Astrocyte (in vitro differentiated cells and primary cell): Measurements from ENCODE around the gene YWHAE. TPM values are rescaled to one million over a fixed set of nuclear protein-coding genes. Genes with fewer than 3 reads are reported as not detected.

ENCODE experiments used
- DNase-seq: peaks from one replicate; pipeline ENCODE4 v3.0.0-alpha.2; 2010; ENCODE audit warnings: low read depth
- FAIRE-seq: peaks from 2 replicates; lab custom pipeline; 2011; peaks lifted over from hg19 to GRCh38; lab: Jason Lieb, UNC
- H2AFZ ChIP-seq: 2 replicates; pipeline ENCODE4 v1.6.0; 2012; ENCODE audit warnings: low read depth, low read length, inconsistent platforms
- H3K27ac ChIP-seq: 2 replicates; pipeline ENCODE4 v1.5.1; 2011; ENCODE audit warnings: low read depth, low read length, inconsistent platforms
- H3K27me3 ChIP-seq: 2 replicates; pipeline ENCODE4 v1.6.0; 2011; ENCODE audit warnings: low read length, inconsistent platforms; ENCODE audit not compliant: insufficient read depth
- H3K36me3 ChIP-seq: 2 replicates; pipeline ENCODE4 v1.5.1; 2011; ENCODE audit warnings: low read length, inconsistent platforms; ENCODE audit not compliant: insufficient read depth
- H3K4me1 ChIP-seq: 2 replicates; pipeline ENCODE4 v1.5.1; 2011; ENCODE audit warnings: low read length, inconsistent platforms; ENCODE audit not compliant: insufficient read depth
- H3K4me2 ChIP-seq: 2 replicates; pipeline ENCODE4 v1.6.0; 2012; ENCODE audit warnings: low read length, inconsistent platforms
- H3K4me3 ChIP-seq: 2 replicates; pipeline ENCODE4 v1.5.1; 2011; ENCODE audit warnings: low read depth, mild to moderate bottlenecking, low read length, inconsistent platforms; ENCODE audit not compliant: insufficient read depth
- H3K79me2 ChIP-seq: 2 replicates; pipeline ENCODE4 v1.6.0; 2012; ENCODE audit warnings: mild to moderate bottlenecking, low read length, inconsistent platforms; ENCODE audit not compliant: insufficient read depth
- H3K9ac ChIP-seq: 2 replicates; pipeline ENCODE4 v1.6.0; 2012; ENCODE audit warnings: mild to moderate bottlenecking, low read length, inconsistent platforms
- H3K9me3 ChIP-seq: 2 replicates; pipeline ENCODE4 v1.5.1; 2012; ENCODE audit warnings: low read depth, mild to moderate bottlenecking, low read length, inconsistent platforms; ENCODE audit not compliant: insufficient read depth
- H4K20me1 ChIP-seq: 2 replicates; pipeline ENCODE4 v1.6.0; 2012; ENCODE audit warnings: low read length, inconsistent platforms; ENCODE audit not compliant: insufficient read depth
- H3K27ac Mint-ChIP-seq: one replicate; pipeline ENCODE4 v1.8.0; 2021; ENCODE audit warnings: mild to moderate bottlenecking, mixed read lengths; ENCODE audit not compliant: unreplicated experiment
- H3K27me3 Mint-ChIP-seq: one replicate; pipeline ENCODE4 v1.8.0; 2021; ENCODE audit warnings: low read depth, mixed read lengths; ENCODE audit not compliant: unreplicated experiment
- H3K36me3 Mint-ChIP-seq: one replicate; pipeline ENCODE4 v1.8.0; 2021; ENCODE audit warnings: low read depth, mixed read lengths; ENCODE audit not compliant: unreplicated experiment
- H3K4me1 Mint-ChIP-seq: one replicate; pipeline ENCODE4 v1.8.0; 2021; ENCODE audit warnings: low read depth, mixed read lengths; ENCODE audit not compliant: unreplicated experiment
- H3K4me3 Mint-ChIP-seq: one replicate; pipeline ENCODE4 v1.8.0; 2021; ENCODE audit warnings: mild to moderate bottlenecking, moderate library complexity, mixed read lengths; ENCODE audit not compliant: unreplicated experiment
- H3K9me3 Mint-ChIP-seq: one replicate; pipeline ENCODE4 v1.8.0; 2021; ENCODE audit warnings: mild to moderate bottlenecking, mixed read lengths; ENCODE audit not compliant: unreplicated experiment
- CTCF ChIP-seq: IDR thresholded peaks from 2 replicates; pipeline ENCODE4 v1.5.1; 2011; ENCODE audit warnings: low read depth, mild to moderate bottlenecking, inconsistent platforms, low read length, moderate library complexity; ENCODE audit not compliant: insufficient read depth
- EZH2 ChIP-seq: IDR thresholded peaks from 2 replicates; pipeline ENCODE4 v1.6.1; 2012; ENCODE audit warnings: mild to moderate bottlenecking, low read length, inconsistent platforms; ENCODE audit not compliant: insufficient read depth
- total RNA-seq: library from RNA; stranded (reverse); gene quantifications from 2 replicates; pipeline ENCODE4 v1.2.1, GENCODE V29; 2021

YWHAE gene
- total RNA-seq, 1 donor from 2014 or later: 771 TPM

GRCh38 chr17:1301546-1301945 lies 98.5 kb downstream of the YWHAE start:
- no peak overlapping the region for H3K9ac ChIP-seq
- no peak for FAIRE-seq
- H3K27me3 ChIP-seq: peaks cover 8% of the 10 kb centered on the region

GRCh38 chr17:1300371-1300905 lies 99.6 kb downstream of the YWHAE start:
- no peaks in the 10 kb centered on the region for H3K36me3 Mint-ChIP-seq
- Histone ChIP-seq H3K4me3 (no peak overlapping the region), H2AFZ (no peak overlapping the region), H3K4me2 (no peak overlapping the region), H3K79me2 (no peaks in the 10 kb centered on the region), H3K27me3 (peaks cover 8% of the 10 kb centered on the region), H3K9ac (no peak overlapping the region), H3K36me3 (no peaks in the 10 kb centered on the region), H3K4me1 (no peaks in the 10 kb centered on the region), H3K9me3 (no peaks in the 10 kb centered on the region), H3K27ac (no peak overlapping the region), H4K20me1 (no peaks in the 10 kb centered on the region)
- peaks cover 31% of the 10 kb centered on the region for H3K27me3 Mint-ChIP-seq
- H3K27ac Mint-ChIP-seq: no peak overlapping the region
- TF ChIP-seq CTCF (no peak), EZH2 (no peak)
- no peak for DNase-seq
- FAIRE-seq: no peak
- H3K4me3 Mint-ChIP-seq: no peak overlapping the region
- peaks cover 4% of the 10 kb centered on the region for H3K4me1 Mint-ChIP-seq
- H3K9me3 Mint-ChIP-seq: peaks cover 3% of the 10 kb centered on the region

More at GRCh38 chr17:1301546-1301945, 98.5 kb downstream of the YWHAE start:
- Mint-ChIP-seq H3K27me3 (peaks cover 37% of the 10 kb centered on the region), H3K4me1 (peaks cover 4% of the 10 kb centered on the region), H3K4me3 (no peak overlapping the region), H3K36me3 (no peaks in the 10 kb centered on the region), H3K9me3 (no peaks in the 10 kb centered on the region), H3K27ac (no peak overlapping the region)
- Histone ChIP-seq H4K20me1 (no peaks in the 10 kb centered on the region), H3K4me2 (no peak overlapping the region), H3K4me3 (no peak overlapping the region), H3K79me2 (no peaks in the 10 kb centered on the region), H3K36me3 (no peaks in the 10 kb centered on the region), H3K9me3 (no peaks in the 10 kb centered on the region), H2AFZ (no peak overlapping the region), H3K27ac (no peak overlapping the region), H3K4me1 (no peaks in the 10 kb centered on the region)
- no peak for DNase-seq
- TF ChIP-seq EZH2: no peak
- TF ChIP-seq CTCF: no peak

- no peak overlapping the region for H3K4me2 ChIP-seq
- H3K27ac ChIP-seq: no peak overlapping the region
- no peaks in the 10 kb centered on the region for H4K20me1 ChIP-seq
- TF ChIP-seq EZH2: no peak
- no peak for TF ChIP-seq CTCF
- H3K27me3 Mint-ChIP-seq: peaks cover 32% of the 10 kb centered on the region
- no peaks in the 10 kb centered on the region for H3K36me3 Mint-ChIP-seq
- FAIRE-seq (no peak), DNase-seq (no peak)
- H3K79me2 ChIP-seq: no peaks in the 10 kb centered on the region
- no peaks in the 10 kb centered on the region for H3K9me3 ChIP-seq
- H3K36me3 ChIP-seq: no peaks in the 10 kb centered on the region
- no peak overlapping the region for H3K27ac Mint-ChIP-seq
- H3K27me3 ChIP-seq: peaks cover 8% of the 10 kb centered on the region
- no peak overlapping the region for H3K4me3 Mint-ChIP-seq
- no peaks in the 10 kb centered on the region for H3K4me1 Mint-ChIP-seq
- peaks cover 3% of the 10 kb centered on the region for H3K9me3 Mint-ChIP-seq
- no peak overlapping the region for H3K4me3 ChIP-seq
- H3K4me1 ChIP-seq: no peaks in the 10 kb centered on the region
- H3K9ac ChIP-seq: no peak overlapping the region
- no peak overlapping the region for H2AFZ ChIP-seq
Measured at GRCh38 chr17:1299552-1300370, 100.3 kb downstream of the YWHAE start.
